ENCODE results near the gene GPR68.
"Not testable (repeated sequence)": the region's sequence is repeated elsewhere in the genome, so short reads cannot be mapped to it uniquely, and the experiment has no call there.

Gene GPR68

DNA sequence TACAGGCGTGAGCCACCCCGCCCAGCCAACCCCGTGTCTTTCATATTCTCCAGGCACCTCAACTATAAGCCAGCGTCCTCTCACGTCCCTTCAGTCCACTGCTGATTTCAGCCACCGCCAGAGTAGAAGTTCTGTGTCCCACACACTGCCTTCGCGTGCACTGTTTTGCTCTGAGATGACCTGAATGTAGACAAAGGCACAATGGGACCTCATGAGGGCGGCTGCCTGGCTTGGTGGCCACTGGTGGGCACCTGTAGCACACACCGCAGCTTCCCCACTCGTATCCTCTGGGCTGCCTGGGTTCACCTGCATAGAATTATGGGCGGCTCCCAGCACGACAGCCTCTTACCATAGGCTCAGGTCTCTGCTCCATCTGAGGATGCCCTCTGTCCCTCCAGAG, 57.2 kb downstream of the GPR68 start:
- no peak for DNase-seq

DNA sequence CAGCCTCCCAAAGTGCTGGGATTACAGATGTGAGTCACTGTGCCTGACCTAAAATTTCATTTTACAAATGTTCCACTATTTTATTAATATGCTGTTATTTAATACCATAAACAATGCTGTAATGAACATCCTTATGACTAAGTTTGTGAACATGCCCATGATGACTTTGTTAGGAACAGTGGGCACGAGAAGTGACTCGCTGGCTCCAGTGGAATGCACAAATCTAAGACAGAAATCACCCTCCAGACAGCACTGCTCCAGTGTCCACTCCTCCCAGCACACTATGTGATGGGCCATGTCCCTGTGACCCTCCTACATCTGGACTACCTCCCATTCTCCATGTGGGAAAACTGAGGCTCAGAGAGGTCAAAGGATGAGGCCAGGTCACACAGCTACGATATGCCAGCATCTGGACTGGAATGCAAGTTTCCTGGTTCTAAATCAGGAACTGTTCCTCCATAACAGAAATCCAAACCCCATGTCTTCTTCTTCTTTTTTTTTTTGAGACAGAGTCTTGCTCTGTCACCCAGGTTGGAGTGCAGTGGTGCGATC, 57.9 kb downstream of the GPR68 start:
- DNase-seq = no peak

DNA sequence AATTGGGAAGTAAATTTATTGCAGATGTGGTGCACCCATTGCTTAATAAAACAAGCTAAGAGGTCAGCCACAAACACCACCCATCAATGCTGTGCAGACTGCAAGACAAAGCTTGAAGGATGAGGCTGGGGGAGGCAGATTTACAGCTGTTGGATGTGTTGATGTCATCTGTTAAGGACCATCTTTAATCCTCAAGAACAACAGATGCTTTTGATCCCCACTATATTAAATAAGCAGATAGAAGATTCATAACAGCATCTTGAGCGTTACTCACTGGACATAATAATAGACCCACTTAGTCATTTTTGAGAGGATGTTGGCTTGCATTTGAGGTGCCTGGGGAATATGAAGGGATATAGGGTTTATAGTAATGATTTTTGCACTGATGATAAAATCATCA, 58.8 kb downstream of the GPR68 start:
- DNase-seq = no peak

DNA sequence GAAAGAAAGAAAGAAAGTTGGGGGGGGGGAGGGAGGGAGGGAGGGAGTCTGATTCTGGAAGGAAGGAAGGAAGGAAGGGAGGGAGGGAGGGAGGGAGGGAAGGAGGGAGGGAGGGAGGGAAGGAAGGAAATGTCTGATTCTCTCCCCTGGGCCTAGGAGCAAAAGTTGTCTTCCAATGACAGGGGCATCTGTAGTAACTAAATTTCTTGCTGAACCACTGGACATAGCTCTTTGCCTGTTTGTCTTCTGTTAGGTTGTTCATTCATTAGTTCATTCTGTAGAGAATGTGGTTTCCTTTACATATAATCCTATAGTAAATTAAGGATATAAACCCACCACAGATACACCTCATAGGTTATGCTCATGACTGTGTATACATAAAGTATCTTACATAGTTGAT, 59.9 kb downstream of the GPR68 start:
- no peak for DNase-seq

DNA sequence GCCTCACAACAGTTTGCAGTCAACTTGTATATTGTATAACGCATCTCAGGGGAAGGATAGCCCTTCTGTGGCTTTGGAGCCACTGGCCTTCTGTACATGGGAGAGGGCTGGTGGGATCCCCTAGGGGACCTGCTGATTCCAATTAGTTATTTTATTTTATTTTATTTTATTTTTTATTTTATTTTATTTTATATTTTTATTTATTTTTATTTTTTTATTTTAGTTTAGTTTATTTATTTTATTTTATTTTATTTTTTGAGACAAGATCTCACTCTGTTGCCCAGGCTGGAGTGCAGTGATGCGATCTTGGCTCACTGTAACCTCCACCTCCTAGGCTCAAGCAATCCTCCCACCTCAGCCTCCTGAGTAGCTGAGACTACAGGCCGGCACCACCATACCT, 61.8 kb downstream of the GPR68 start:
- DNase-seq = not testable (repeated sequence)
